LoVo (cell line): ENCODE measurements around the gene MADD.

Experiments
- DNase-seq: peaks from one replicate; pipeline ENCODE4 v3.0.0-alpha.2; 2016; ENCODE audit warnings: low spot score

MADD gene

GRCh38 chr11:47338396-47339241, 68.7 kb downstream of the MADD start:
- DNase-seq = no peak

DNA sequence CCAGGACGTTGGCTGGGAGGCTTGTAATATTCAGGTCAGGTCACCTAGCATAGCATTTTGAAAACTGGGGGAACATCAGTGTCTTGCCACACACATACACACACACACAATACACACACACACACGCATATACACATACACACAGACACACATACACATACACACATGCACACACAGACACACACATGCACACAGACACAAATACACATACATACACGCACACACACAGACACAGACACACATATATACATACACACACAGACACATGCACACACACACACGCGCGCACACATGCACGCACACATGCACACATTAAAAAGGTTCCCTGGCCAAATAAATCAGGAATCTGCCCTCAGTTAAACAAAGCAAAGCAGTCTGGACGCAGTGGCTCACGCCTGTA, 70.1 kb downstream of the MADD start:
- no peak for DNase-seq

DNA sequence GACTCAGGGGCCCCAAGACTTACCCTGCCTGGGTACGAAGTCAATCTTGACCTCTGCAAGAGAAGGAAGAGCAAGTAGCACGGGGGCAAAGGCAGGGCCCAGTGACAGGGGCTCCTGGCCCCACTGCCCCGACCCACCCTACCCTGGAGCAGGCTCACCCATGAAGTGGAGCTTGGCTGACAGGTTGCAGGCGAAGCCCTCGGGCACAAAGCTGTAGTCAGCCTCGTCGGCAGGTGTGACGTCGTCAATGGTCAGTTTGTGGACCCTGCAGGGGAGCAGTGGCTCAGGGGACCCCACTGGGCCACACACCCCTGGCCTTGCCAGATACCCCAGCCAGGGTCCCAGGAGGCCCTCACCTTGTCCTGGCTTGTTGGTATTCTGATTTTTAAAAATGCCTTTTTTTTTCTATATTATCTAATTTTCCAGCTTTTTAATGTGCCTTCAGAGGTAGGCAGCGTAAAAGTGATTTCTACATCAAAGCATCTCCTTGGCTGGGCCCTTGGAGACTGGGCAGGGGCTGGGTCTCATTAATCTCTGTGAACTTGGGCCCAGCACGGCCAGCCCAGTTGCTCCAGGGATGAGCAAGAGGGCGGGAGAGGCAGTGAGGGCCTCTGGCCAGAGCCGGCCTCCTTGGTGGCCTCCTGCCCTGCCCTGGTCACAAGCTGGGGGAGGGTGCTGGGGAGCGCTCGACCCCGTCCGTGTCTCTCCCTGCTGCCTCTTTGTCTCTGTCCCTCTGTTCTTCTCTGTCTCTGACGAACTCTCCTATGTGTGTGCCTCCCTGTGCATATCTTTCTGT, 71.2 kb downstream of the MADD start:
- no peak for DNase-seq

GRCh38 chr11:47342036-47342803, 72.3 kb downstream of the MADD start:
- DNase-seq = no peak

DNA sequence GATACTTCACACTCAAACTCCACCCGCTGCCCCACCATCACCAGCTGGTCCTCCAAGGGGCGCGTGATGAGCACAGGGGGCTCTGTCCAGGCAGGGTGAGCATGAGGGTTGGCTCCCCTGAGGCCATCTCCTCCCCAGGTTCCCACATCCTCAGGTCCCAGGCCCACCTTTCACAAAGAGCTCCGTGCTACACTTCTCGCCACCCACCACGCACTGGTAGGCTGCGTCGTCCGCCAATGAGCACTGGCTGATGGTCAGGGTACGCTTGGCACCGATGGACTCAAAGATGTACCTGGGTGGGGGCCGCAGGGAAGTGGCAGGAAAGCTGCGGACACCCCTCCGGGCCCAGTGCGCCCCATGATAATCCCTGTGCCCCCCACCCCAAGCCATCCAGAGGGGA, 72.9 kb downstream of the MADD start:
- DNase-seq = no peak

DNA sequence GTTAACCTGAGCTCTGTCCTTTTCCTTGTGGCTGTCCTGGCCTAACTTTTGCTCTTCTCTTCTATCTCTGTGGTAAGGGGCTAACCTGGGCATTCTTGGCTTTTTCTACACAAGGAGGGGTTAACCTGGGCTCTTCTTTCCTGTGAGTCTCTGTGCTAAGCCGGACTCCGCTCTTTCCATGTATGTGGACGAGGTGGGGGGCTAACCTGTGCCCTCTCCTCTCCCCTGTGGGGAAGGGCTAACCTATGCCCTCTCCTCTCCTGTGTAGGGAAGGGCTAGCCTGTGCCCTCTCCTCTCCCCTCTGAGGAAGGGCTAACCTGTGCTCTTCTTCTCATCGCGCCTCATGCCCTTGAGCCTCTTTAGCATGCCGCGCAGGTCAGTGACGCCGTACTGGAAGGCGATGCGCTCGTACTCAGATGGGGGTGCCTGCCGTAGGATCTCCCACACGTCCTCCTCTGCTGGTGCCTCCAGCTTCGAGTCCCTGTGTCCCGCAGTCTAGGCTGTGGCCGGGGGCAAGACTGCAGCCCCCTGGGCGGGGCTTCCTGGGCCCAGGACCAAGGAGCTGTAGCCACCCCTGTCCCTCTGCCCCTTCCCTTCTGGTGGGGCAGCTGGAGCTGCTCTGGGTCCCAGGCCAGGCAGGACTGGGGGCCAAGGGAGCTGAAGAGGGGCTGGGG, 76.1 kb downstream of the MADD start:
- DNase-seq = no peak

DNA sequence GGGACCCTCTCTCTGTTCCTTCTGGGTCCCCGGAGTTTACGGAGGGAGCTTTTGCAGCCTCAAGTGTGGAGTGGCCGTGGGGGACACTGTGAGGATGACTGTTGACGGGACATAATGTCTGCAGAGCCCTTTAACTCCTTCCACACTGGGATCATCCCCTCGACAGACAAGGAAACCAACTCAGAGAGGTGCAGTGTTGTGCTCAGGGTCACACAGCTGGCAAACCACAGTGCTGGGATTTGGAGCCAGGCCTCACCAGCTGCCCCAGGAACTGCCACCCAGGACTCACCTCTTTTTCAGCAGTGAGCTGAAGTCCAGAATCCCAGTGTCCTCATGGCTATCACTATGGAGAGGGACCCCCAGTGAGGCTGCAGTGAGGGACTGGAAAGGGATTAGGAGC, 77.2 kb downstream of the MADD start:
- DNase-seq = no peak

- DNase-seq = no peak
Observed at GRCh38 chr11:47348131-47348802, 78.3 kb downstream of the MADD start.

DNA sequence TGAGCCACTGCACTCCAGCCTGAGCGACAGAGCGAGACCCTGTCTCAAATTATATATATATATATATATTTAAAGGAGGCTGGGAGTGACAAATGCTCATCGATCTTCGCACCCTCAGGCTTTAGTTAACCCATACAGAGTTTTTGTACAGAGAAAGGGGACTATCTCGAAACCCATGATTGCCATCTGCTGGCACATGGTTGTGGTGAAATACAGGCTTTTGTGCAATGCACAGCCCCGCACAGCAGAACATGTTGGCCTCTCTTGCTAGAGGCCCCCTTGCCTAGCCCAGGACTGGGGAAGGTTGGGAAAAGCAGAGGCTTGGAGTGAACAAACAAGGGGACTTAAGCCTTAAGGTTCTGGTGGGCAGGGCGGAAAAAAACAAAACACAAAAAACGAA, 78.9 kb downstream of the MADD start:
- DNase-seq = no peak

DNA sequence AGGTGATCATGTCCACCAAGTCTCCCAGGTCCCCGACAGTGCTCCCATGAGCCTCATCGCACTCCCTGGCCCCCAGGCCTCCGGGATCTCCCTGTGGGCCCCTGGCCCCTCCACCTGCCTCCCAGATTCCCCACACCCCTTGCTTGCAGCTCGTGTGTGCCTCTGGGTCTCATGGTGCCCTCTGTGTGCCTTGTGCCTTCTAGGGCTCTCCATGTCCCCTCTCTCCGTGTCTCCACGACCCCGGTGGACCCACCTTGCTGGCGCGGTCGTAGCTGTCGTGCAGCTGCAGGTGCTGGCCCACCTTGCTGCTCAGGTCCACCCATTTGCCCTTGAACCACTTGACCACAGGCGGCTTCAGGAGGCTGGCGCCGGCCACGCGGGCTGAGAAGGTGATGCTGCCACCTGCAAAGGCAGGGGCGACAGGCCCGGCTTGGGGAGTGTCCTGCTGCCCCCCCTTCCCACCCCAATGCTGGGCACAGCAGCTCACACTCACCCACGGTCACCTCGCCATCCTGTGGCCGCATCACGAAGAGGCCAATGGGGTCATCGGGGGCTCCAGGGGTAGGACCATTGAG, 79.7 kb downstream of the MADD start:
- no peak for DNase-seq

DNA sequence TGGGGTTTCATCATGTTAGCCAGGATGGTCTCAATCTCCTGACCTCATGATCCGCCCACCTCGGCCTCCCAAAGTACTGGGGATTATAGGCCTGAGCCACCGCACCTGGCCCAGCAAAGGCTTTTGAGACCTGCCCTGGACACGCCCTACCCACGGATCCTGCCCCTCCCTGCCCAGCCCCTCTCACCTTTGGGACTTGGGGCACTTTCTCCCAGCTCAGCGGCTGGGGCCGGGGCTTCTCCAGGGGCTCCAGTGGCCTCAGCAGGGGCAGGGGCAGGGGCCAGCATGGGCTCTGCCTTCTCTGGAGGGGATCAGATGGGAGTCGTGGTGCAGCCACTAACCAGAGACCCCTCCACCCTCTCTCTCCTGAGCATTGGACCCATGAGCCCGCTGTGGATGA, 80.4 kb downstream of the MADD start:
- no peak for DNase-seq

- no peak for DNase-seq
Observed at GRCh38 chr11:47351156-47352126, 81.5 kb downstream of the MADD start.

DNA sequence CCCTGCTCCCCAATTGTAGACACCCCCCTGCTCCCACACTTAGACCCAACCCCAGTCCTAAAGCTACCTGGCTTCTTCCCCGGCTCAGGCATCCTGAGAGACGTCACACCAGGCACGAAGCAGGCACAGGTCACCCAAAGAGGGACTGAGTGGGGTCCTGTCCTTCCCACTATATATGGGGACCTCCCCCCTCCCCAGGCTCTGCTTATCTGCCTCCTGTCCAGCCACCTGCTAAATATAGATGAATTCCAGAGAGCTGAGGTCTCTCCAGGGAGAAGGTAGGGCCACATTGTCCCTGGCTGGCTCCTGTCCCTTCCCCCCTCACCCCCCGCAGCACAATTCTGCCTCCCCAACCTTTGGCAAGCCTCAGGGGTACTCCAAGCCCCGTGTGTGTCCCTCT, 82.6 kb downstream of the MADD start, which contains the start of gene MYBPC3:
TSS of gene MYBPC3 (minus strand) at position 147 of the 400 bp plus-strand sequence. CDS start at position 92, 55 bp downstream.
- no peak for DNase-seq

DNA sequence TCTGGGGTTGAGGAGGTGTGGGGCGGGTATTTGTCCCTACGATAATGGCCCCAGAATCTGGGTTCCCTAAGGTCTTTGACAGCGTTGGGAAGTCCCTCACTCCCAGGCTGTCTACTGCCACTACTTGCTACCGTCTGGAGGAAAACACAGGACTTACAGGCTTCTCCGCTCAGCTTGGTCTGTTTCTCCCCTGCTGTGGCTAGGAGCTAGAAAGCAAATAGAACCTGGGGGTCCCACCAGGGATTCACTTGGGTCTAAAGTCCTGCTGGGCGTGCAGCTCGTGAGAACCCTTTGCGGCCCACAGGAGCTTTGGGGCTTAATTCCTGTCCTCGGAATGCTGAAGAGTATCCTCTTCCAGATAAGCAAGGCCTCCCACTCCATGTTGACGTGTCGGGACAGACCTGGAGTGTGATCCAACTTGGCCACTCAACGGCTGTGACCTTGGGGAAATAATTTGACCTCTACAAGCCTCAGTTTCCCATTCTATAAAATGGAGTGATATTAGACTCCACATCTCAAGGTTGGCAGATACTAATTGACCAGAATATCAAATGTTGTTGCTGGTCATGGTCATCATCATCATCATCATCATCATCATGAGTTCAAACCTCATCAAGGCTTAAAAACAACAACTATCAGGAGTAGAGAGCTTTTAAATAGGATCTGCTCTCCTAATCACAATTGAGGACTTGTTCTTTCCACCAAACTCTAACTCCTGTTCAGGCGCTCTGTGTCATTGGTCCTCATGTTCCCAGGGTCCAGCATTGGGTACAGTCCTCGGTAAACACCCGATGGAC, 84.2 kb downstream of the MADD start:
- DNase-seq = no peak

DNA sequence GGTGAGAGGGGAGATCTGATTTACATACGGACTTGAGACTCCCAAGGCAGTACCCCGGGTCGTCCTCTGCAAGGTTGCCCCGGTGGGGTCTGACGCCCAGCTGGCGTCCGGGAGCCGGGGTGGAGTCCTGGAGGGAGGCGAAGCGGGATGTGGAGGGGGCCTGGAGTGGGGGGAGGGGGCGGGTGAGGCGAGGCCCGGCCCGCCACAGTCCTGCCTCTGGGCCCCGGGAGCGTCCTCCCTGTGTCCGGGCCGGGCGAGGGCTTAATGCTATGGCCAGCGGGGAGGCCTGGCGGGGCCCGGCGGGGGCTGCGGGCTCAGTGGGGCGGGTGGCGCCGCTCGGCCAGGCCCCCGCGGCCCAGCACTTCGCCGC, 85.0 kb downstream of the MADD start:
- DNase-seq = no peak

DNA sequence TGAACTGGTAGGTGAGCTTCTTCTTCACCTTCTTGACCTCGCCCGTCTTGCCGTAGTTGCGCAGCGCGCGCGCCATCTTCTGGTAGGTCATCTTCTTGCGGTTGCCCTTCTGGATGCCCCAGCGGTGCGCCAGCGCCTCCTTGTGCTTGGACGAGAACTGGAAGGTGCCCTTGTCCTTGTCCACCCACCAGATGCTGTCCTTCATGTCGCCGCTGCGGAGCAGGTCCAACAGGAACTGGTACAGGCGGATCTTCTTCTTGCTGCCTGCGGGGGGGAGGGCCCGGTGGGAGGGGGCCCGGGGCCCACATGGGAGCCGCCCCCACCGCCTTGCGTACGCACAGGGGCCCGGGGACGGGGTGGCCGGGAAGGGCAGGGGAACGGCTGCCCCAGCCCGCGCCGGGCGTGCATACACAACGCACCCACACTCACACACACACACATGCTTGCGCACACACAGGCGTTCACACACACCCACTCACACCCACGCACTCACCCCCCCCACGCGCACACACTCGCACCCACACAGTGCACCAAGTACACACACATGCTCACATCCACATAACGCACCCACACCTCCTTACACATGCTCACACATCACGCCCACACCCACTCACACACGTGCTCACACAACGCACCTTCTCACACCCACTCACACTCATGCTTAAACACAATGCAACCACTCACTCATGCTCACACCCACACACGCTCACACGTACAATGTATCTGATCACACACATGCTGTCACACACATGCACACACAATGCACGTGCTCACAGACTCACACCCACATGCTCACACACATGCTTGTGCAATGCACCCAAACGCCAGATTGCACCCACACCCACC, 85.6 kb downstream of the MADD start:
- DNase-seq = peak; percentile 95

DNA sequence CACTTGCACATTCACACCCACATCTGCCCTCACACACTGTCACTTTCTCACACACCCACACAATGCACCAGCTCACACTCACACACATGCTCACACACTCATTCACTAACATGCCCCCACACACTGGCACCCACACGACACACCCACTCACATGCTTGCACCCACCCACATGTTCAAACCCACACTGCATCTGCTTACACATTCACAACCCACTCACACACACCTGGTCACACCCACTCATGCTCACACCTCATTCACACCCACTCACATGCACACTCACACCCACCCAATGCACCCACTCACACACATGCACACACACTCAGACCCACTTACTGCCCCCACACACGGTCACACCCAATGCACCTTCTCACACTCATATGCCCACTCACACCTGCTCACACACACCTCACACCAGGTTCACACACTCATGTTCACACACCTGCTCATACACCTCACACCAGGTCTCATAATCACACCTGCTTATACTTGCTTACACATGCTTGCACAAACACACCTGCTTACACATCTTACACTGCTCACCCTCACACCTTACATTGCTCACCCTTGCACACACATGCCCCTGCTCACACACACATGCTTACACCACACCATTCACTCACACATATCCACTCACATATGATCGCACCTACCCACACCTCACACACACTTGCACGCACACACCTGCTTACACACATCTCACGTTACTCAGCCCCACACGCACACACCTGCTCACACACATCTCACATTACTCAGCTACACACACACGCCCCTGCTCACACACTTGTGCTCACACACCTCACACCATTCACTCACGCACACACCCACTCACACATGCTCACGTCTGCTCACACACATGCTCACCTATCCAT, 86.4 kb downstream of the MADD start:
- DNase-seq = no peak
